GM18907 (cell line): ENCODE measurements around the gene AAK1.
"Not testable (repeated sequence)": the region's sequence is repeated elsewhere in the genome, so short reads cannot be mapped to it uniquely, and the experiment has no call there.

ENCODE experiments used
- ATAC-seq: cut with Tn5 transposase; IDR thresholded peaks from one replicate; pipeline ENCODE4 v1.9.1; 2021; ENCODE audit warnings: mild to moderate bottlenecking, moderate library complexity; ENCODE audit not compliant: unreplicated experiment

AAK1 gene

DNA sequence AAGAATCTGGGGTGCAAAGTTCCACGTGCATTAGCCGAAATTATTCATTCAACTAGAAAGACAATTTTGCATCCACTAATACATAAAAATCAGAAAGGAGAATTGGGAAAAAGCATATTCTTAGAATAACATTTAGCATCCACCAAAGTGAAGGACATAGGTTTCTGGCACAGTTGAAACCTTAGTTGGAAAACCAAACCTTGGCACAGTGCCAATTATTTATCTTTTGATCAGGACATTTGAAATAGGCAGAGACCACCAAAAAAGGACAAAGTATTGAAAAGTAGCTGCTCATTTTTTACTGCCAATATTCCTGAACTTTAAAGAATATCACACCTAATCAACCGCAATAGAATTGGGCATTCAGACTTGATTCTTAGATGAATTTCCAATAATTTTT is 180.8 kb downstream of the AAK1 start:
- ATAC-seq = no peak

DNA sequence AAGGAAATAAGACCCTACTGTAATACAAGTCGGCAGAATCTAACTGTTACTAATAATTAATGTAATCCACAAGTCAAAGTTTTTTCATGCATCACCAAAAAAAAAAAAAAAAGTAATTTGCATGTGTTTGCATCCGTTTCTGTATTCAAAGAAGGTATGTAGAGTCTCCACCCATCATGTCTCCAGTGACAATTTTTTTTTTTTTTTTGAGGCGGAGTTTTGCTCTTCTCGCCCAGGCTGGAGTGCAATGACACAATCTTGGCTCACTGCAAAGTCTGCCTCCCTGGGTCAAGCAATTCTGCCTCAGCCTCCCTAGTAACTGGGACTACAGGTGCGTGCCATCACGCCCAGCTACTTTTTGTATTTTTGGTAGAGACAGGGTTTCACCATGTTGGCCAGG is 182.1 kb downstream of the AAK1 start:
- no peak for ATAC-seq

DNA sequence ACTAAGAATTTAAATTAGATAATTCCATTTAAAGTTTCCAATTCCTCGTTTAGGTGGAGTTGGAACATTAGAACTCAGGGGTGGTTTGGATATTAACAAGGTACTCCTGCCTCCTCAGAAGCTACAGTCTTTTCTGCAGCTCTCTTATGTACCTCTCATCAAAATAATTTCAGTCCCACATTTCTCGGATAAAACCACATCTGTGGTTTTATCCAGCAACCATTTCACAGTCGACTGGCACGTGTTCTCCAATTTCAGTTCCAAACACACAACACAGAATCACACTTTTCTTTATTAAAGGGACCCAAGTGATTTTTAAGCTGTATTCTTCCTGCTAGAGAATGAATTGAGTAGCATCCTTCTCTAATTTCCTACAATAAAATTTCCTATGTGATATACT is 183.6 kb downstream of the AAK1 start:
- ATAC-seq = no peak

DNA sequence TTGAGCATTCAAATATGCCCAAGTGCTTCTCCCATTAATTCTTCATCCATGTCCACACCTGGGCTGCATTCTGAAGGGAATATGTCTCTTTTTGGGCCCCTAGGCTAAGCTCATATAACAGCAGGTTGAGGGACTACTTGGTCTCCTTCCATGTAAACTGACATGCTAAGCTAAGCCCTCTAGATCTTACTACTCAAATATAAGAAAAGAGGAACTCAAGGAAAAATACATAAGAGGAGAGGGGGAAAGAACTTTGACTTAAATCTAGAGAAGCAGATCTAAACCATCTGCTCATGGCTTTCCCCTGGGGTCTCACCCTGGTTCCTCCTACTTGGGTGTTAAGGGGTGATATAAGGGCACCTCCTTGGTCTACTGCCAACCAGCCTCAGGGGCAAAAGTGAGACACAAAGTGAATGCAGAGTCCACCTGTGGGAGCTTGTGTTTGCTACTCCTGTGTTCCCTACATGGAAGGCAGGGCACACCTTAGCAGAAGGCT is 186.5 kb downstream of the AAK1 start:
- no peak for ATAC-seq

DNA sequence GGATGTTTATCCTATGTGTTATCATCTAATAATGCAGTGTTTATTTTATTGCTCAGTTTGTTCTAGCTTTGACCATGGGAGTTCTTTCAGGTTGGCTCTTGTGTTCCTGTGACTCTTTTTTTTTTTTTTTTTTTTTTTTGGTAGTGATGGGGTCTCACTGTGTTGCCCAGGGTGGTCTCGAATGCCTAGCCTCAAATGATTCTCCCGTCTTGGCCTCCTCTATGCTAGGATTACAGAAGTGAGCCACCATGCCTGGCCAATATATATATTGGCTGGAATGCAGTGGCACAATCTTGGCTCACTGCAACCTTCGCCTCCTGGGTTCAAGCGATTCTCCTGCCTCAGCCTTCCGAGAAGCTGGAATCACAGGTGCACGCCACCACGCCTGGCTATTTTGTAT is 187.4 kb downstream of the AAK1 start:
- ATAC-seq = no peak

DNA sequence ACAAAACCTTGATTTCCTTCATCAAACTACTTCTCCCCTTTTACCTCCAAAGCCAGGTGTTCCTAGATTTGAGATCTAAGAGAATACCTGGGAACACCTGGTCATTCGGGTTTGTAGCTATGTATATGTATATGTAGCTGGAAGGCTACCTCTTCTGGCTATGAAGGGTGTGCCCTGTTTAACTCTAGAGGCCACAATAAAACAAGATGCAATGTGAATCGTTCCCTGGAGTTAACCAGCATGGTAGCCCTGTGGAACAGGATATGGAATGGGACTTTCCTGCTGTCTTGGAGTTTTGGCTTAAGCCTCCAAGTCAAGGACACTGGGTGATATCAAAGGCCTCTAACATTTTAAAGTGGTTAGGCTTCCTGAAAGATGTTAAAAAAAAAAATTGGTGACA is 188.6 kb downstream of the AAK1 start:
- ATAC-seq = no peak

DNA sequence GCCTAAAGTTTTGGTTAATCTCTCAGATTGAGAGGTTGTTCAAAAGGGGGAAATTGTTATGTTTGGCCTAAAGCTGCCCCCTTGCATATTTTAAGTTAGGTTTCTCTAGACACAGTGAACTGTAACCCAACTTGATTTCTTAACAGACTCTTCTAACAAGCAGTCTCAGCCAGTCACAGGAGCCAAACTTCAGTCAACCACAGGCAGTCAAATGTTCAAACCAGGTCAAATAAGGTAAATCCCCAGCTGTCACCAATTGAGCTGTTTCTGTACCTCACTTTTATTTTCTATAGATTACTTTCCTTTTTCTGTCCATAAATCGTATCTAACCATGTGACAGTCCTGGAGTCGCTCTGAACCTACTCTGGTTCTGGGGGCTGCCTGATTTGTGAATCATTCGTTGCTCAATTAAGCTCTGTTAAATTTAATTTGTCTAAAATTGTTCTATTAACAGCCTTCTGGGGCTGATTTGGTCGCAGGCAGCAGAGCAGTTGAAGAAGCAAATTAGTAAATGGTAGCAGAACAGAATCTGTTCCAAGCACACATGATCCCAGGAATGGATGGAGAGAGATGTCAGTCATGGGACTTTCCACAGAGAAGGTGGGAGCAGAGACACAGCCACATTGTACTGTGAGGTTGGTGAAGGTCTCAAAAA is 189.9 kb downstream of the AAK1 start:
- ATAC-seq = peak; percentile 84

DNA sequence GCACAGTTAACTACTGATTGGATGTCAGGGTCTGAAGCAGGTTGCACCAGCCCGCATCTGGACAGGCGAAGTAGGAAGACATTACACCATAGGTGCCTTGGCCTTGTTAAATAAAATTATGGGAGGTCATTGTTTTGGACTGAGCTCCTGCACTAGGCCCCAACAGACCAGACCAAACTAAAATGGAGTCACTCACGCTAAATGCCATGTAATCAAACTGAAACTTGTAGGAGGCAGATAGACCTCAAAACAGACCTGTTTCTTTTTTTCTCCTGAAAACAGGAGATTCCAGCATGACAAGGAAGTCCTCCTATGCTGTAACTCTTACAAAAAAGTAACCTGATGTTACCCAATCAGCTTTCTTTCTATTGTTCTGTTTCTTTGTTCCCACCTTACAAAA is 190.9 kb downstream of the AAK1 start:
- ATAC-seq = no peak

DNA sequence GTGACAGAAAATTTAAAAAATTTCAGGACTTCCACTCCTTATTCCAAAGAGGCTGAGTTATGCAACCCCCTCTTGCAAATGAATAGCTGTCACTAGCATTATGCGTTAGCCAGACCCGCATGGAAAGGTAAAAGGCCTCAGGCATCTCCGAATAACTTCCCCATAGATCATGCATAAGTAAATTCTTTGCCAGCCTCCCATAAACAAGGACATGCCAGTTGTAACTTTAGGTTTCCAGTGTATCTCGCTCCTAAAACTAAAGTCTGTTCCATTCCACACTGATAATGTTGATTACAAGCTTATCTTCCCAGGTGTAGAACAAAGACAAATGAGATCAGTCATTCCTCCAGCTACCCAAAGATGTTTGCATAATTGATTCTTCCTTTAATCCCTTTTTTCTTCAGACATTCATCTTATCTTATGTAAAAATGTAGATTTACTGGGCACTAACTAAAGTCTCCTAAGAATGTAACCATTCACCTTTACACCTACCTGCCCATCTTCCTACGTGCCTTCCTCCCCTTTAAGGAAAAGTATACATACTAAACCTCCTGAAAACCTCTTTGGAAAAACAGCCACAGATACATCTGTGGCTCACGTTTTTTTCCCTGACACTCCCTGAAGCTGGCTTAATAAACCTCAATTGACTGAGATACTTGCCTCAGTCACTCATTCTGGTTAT is 192.7 kb downstream of the AAK1 start:
- ATAC-seq = no peak

DNA sequence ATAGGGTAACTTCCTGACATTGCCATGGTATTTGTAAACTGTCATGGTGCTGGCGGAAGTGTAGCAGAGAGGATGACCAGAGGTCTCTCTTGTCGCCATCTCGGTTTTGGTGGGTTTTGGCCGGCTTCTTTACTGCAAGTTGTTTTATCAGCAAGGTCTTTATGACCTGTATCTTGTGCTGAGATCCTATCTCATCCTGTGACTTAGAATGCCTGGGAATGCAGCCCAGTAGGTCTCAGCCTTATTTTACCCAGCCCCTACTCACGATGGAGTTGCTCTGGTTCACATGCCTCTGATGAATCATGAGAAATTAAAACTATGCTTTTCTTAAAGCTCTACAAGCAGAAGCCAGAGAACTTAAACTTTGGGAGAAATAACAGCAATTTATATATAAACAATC is 193.6 kb downstream of the AAK1 start:
- no peak for ATAC-seq

DNA sequence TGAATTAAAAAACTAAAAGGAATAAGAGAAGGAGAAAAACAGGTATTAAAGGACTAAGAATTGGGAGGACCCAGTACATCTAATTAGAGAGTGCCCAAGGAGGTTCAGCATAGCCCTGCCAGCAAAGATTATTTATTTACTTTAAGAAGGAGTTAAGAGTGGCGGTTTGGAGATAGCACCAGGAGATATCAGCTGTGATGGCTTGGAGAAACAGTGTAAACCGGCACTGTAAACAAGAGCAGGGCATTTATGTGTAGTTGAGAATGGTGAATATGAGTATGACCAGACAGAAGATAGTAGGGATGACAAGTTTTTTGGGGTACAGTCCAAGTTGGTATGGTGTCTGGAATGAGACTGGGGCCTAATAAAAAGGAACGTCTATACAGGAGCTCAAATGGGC is 199.9 kb downstream of the AAK1 start:
- not testable (repeated sequence) for ATAC-seq

DNA sequence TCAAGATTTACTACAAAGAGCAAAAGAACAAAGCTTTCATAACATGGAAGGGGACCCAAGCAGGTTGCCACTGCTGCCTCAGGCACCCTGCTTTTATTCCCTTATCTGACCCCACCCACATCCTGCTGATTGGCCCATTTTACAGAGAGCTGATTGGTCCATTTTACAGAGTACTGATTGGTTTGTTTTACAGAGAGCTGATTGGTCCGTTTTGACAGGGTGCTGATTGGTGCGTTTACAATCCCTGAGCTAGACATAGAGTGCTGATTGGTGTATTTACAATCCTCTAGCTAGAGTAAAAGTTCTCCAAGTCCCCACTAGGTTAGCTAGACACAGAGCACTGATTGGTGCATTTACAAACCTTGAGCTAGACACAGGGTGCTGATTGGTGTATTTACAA is 204.0 kb downstream of the AAK1 start:
- not testable (repeated sequence) for ATAC-seq

DNA sequence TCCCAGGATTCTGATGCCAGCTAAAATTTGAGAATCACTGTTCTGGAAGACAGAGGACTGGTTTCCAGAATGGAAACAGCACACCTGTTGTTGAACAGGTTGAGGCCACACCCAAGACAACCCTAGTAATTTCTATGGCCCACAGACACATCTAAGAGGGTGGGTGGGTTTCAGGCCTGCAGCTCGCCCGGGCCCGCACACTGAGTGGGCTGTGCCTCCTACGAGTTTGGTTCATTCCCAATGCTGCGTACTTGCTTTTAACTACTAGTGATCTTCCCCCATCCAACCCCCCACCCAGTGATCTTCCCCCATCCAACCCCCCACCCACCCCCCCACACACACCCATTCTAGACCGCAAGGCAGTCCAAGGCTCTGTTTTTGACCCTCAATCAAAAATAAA is 205.0 kb downstream of the AAK1 start:
- ATAC-seq = no peak

DNA sequence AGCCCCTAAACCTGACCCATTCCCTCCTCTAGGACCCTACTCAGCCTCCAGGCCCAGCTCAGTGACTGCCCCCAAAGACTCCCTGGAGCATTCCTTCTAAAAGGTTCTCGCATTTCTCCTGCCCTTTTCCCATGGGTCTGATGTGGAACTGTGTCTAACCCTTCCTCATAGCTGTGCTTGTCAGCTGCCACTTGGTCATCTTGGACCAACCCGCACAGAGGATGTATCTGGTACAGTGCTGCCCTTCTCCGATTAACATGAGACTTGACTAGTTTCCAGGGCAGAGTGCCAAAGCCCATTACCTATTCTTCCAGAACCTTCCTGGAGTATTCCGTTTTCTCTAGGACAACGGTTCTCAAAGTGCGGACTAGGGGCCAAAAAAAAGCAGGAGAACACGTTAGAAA is 205.8 kb downstream of the AAK1 start:
- ATAC-seq = no peak

DNA sequence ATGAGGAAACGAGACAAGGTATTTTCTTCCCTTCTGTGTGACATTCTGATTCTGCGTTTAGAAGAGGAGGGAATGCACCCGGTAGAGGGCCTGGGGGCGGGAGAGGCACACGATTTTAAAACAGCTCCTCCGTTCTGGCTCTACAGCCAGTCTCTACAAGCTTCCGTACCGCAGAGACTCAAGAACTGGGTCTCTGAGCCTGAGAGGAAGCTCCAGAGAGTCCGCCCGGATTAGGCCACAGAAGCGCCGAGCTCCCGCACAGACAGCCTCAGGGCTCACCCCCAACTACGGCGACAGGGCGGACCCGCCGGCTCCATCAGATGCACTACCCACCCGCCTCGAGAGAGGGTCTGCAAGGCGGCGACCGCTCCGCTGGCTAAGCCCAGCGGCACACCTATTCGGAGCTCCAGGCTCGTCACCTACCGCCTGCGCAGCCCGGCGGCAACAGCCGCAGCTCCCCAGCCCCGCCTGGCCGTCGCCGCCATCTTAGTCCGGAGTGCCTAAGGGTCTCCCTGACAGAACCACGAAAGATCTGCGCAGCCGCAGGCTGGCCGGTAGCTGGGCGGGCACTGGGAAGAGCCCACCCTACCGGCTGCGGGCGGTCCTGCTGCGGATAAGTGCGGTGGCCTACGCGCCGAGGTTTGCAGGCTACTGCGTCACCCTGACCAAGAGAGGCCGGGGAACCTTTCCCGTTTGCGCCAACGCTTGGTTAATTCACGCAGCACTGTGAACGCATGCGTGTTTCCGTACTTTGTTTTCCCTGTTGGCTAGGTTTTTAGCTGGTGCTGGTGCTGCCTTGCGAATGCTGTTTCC is 206.4 kb downstream of the AAK1 start, which contains the start of gene NFU1:
Gene NFU1, minus strand, starts transcription at position 498 of the 813 bp plus-strand sequence. Its CDS starts 13 bp downstream, at position 485.
- ATAC-seq = peak; percentile 95

DNA sequence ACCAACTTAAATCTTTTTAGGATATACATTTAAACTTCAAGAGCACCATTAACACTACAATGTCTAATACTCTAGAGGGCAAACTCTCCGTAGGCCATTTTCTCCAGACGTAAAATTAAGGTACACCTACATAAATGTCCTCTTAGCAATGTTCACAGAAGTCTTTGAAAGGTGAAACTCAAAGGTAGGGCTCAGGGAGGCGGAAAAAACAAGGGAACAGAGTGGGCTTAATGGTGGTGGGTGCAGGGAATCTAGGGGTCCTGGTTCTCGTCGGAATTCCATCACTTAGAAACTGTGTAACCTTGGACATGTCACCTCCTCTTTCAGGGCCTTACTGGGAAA is 207.0 kb downstream of the AAK1 start:
- ATAC-seq = peak; percentile 7

DNA sequence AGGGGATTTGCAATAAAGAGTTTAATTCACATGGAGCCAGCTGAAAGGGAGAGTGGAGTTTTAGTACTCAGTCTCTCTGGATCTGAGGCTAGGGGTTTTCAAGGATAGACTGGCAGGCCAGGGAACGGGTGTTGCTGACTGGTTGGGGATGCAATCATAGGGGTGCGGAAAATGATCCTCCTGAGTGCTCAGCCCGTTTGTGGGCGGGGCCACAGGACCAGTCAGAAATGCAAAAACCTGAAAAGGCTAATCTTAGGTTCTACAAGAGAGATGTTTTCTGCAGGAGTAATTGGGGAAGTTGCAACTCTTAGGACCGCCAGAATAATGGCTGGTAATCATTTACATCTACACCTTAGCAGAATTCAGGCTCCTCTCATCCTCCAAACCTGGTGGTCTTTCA is 208.8 kb downstream of the AAK1 start:
- ATAC-seq = no peak

DNA sequence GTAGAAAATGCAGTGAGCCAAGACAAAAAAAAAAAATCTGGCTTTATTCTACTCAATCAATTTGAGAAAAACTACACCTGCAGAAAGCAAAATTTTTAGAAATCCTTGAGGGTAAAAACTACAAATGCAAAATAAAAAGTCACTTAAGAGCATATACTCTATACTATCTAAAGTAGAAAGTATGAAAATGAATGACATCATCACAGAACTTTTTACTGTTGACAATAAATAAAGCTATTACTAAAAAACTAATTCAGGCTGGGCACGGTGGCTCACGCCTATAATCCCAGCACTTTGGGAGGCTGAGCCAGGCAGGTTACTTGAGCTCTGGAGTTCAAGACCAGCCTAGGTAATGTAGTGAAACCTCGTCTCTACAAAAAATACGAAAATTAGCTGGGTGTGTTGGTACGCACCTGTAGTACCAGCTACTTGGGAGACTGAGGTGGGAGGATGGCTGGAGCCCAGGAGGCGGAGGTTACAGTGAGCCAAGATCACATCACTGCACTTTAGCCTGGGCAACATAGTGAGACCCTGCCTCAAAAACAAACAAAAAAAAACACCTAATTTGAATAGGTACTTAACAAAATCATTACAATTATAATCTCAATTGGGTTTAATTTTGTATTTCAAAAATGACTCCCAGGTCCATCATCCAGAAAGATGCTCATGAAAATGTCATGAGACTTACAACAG is 213.9 kb downstream of the AAK1 start:
- no peak for ATAC-seq

DNA sequence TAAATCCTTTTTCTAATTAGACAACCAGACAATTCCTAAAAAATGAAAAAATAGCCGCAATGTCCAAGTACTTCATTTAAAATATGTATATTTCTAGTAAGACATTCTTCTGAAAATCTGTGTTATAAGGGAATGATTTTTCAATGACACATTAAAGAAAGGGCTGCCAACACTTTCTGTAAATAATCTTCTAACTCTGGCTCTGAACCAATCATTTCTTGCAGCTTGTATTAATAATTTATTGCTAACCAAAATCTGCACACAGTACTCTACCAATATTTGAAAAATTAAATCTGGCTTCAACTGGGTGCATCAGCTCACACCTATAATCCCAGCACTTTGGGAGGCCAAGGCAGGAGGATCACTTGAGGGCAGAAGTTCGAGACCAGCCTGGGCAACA is 214.6 kb downstream of the AAK1 start:
- no peak for ATAC-seq

DNA sequence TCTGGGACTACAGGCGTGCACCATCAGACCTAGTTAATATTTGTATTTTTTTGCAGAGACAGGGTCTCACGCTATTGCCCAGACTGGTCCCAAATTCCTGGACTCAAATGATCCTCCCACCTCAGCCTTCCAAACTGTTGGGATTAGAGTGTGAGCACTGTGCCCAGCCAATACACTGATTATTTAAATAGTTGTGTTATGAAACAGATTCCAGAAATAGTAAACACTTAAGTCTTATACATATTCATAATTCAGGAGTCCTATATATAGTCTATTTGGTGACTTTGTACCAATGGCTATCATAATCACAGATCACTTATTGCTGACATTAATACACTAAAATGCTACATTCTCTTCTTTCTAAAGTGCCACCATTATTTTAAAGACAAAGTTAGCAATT is 219.1 kb downstream of the AAK1 start:
- no peak for ATAC-seq

DNA sequence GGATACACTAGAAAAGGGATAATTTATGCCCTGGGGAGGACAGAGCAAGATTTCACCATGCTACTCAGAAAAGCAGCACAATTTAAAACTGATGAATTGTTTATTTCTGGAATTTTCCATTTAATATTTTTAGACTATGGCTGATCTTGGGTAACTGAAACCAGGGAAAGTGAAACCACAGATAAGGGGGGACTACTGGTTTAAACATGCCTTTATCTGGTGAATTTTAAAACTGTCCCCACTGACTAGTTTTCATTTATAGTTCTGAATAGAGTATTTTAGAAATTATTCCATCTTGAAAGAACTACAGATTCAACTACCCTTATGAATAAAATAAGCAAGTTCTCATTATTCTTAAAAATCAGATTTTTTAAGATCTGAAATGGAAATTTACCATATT is 221.3 kb downstream of the AAK1 start:
- no peak for ATAC-seq
